Metanephros (tissue), 1 donor: ENCODE results near the gene KDM4E. TPM values are rescaled to one million over a fixed set of nuclear protein-coding genes. Genes with fewer than 3 reads are reported as not detected.

Source experiments
- total RNA-seq: library from RNA; depleted of rRNA; stranded (reverse); fragments of >200 nt; gene quantifications from one replicate; pipeline ENCODE4 v1.2.3, GENCODE V29; 2014

Gene KDM4E
- total RNA-seq, result not detected

DNA sequence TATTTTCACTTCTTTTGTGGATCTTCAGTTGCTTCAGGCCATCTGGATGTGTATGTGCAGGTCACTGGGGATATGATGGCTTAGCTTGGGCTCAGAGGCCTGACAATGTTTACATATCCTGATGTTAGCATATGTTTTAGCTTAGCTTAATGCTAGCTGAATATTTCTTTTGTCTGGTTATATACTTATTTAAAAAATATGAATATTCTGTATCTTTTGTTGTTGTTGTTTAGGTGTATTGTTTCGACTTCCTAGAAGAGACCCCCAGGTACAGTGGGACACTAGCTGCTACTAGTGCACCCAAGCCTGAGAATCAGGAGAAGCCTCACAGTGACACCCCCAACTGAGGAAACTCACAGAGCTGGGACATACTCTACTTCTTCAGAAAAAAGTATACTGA, at the start of gene KDM4E:
KDM4E (plus strand) TSS at position 301 of the 400 bp plus-strand sequence. CDS start 300 bp downstream, outside the sequence.

GRCh38 chr11:95049122-95049521, 24.1 kb downstream of the KDM4E start, which contains the start of gene KDM4F:
KDM4F (plus strand) TSS chr11:95049422.

GRCh38 chr11:95066716-95067038, 41.6 kb downstream of the KDM4E start, which contains the start of gene SRSF8:
SRSF8 (plus strand) TSS chr11:95066919; CDS start chr11:95067227, 308 bp downstream.

Other genes with a start within 250 kb of the KDM4E start
- gene CWC15, start 51.7 kb upstream of the KDM4E start, total RNA-seq, result 42.7 TPM
- 2.6 TPM for gene KDM4D, start 51.5 kb upstream of the KDM4E start, total RNA-seq
- not detected for gene KDM4F, start 24.2 kb downstream of the KDM4E start, total RNA-seq
- 31.8 TPM for gene SRSF8, start 41.7 kb downstream of the KDM4E start, total RNA-seq
- 35.7 TPM for gene ENDOD1, start 64.6 kb downstream of the KDM4E start, total RNA-seq
- 77.1 TPM for gene SESN3, start 205.9 kb downstream of the KDM4E start, total RNA-seq